Measurements from ENCODE around the gene TSR2. TPM values are rescaled to one million over a fixed set of nuclear protein-coding genes. Genes with fewer than 3 reads are reported as not detected.

TSR2 gene
- total RNA-seq, 1 donor from 2014 or later = 14.7 TPM

- DNase-seq (ENCODE audit: extremely low spot score in 2 of 2) = no peak
- Histone ChIP-seq H3K27me3 (no peaks in the 10 kb centered on the region), H3K27ac (no peak overlapping the region), H3K36me3 (no peaks in the 10 kb centered on the region), H3K4me3 (no peak overlapping the region), H3K9me3 (no peaks in the 10 kb centered on the region), H3K4me1 (no peaks in the 10 kb centered on the region)
- no peak for TF ChIP-seq POLR2AphosphoS5 (IDR thresholded peaks at IDR 0.05; ENCODE audit: insufficient read depth in 1 of 2, low read depth in 1 of 2)
- no peak for TF ChIP-seq POLR2A (IDR thresholded peaks at IDR 0.05)
- no peak for TF ChIP-seq CTCF (IDR thresholded peaks at IDR 0.05)
- intact Hi-C loops (cut with DNase I) = no loop called here
Measured at GRCh38 chrX:54415534-54416350, 24.5 kb upstream of the TSR2 start.

- Histone ChIP-seq H3K9me3 (no peaks in the 10 kb centered on the region), H3K36me3 (no peaks in the 10 kb centered on the region), H3K4me1 (no peaks in the 10 kb centered on the region), H3K4me3 (no peak overlapping the region), H3K27ac (no peak overlapping the region), H3K27me3 (no peaks in the 10 kb centered on the region)
- intact Hi-C loops (cut with DNase I) = no loop called here
- DNase-seq (ENCODE audit: extremely low spot score in 2 of 2) = no peak
- TF ChIP-seq CTCF (IDR thresholded peaks at IDR 0.05) = no peak
- no peak for TF ChIP-seq POLR2AphosphoS5 (IDR thresholded peaks at IDR 0.05; ENCODE audit: insufficient read depth in 1 of 2, low read depth in 1 of 2)
- TF ChIP-seq POLR2A (IDR thresholded peaks at IDR 0.05) = no peak
Measured at GRCh38 chrX:54416965-54417364, 23.2 kb upstream of the TSR2 start.

- H3K4me1 ChIP-seq = no peaks in the 10 kb centered on the region
- DNase-seq (ENCODE audit: extremely low spot score in 2 of 2) = no peak
- H3K27ac ChIP-seq = no peak overlapping the region
- intact Hi-C loops (cut with DNase I) = no loop called here
- no peaks in the 10 kb centered on the region for H3K9me3 ChIP-seq
- H3K27me3 ChIP-seq = no peaks in the 10 kb centered on the region
- no peak overlapping the region for H3K4me3 ChIP-seq
- no peaks in the 10 kb centered on the region for H3K36me3 ChIP-seq
- TF ChIP-seq CTCF (IDR thresholded peaks at IDR 0.05) (no peak), POLR2A (IDR thresholded peaks at IDR 0.05) (no peak), POLR2AphosphoS5 (IDR thresholded peaks at IDR 0.05; ENCODE audit: insufficient read depth in 1 of 2, low read depth in 1 of 2) (no peak)
Measured at GRCh38 chrX:54419559-54420302, 20.5 kb upstream of the TSR2 start.

GRCh38 chrX:54422168-54422567, 18.0 kb upstream of the TSR2 start:
- no peak overlapping the region for H3K27ac ChIP-seq

More at GRCh38 chrX:54422168-54422567, 18.0 kb upstream of the TSR2 start:
- no peaks in the 10 kb centered on the region for H3K9me3 ChIP-seq
- TF ChIP-seq CTCF (IDR thresholded peaks at IDR 0.05) = no peak
- TF ChIP-seq POLR2A (IDR thresholded peaks at IDR 0.05) = no peak
- TF ChIP-seq POLR2AphosphoS5 (IDR thresholded peaks at IDR 0.05; ENCODE audit: insufficient read depth in 1 of 2, low read depth in 1 of 2) = no peak
- H3K36me3 ChIP-seq = no peaks in the 10 kb centered on the region
- no peak overlapping the region for H3K4me3 ChIP-seq
- no peaks in the 10 kb centered on the region for H3K27me3 ChIP-seq
- H3K4me1 ChIP-seq = no peaks in the 10 kb centered on the region
- DNase-seq (ENCODE audit: extremely low spot score in 2 of 2) = no peak
- intact Hi-C loops (cut with DNase I) = no loop called here
